Measurements from ENCODE around the gene SMIM45.
A peak's percentile ranks its signal among the peaks of the same experiment; 100 is the strongest.

Gene SMIM45

GRCh38 chr22:41917903-41918791 is 33.8 kb upstream of the SMIM45 start:
- Histone ChIP-seq H3K36me3 (ENCODE audit: control insufficient read depth in 2 of 2, insufficient read depth in 1 of 2, low read length in 2 of 2) (no peaks in the 10 kb centered on the region), H3K4me3 (ENCODE audit: low read depth, low read length) (no peak overlapping the region), H3K9me3 (ENCODE audit: control insufficient read depth, insufficient read depth, low read depth, low read length) (no peaks in the 10 kb centered on the region), H3K4me1 (ENCODE audit: control insufficient read depth, insufficient read depth, low read length) (peaks cover 6% of the 10 kb centered on the region), H3K27ac (ENCODE audit: extremely low read depth, low read depth, low read length) (no peak overlapping the region)
- ChIA-PET POLR2A (interaction anchor here (0.8 to 3.7 kb wide), 2 partner anchors 10 to 28 kb away, joined by 3 to 13 read pairs; partner anchors contain the start of gene CENPM), CTCF (interaction anchor here (0.7 to 2.0 kb wide), 4 partner anchors 23 to 251 kb away, joined by 3 to 10 read pairs (median 4); no protein-coding TSS in a partner anchor)
- TF ChIP-seq ZBTB20 (tag by site-specific recombination; IDR thresholded peaks at IDR 0.05) (peak; percentile 98), REPIN1 (tag by site-specific recombination; IDR thresholded peaks at IDR 0.05; ENCODE audit: low read depth) (no peak), ZNF677 (tag by site-specific recombination; IDR thresholded peaks at IDR 0.05) (no peak), ZNF792 (tag by site-specific recombination; IDR thresholded peaks at IDR 0.05) (no peak), PRDM10 (tag by site-specific recombination; IDR thresholded peaks at IDR 0.05) (0 out of 2 replicates have a peak, but pooled peaks have one; percentile 13), ZNF37A (tag by site-specific recombination; IDR thresholded peaks at IDR 0.05) (no peak), ZBTB10 (tag by site-specific recombination; IDR thresholded peaks at IDR 0.05) (no peak), ZFP37 (tag by site-specific recombination; IDR thresholded peaks at IDR 0.05) (no peak), GLIS2 (tag by site-specific recombination; IDR thresholded peaks at IDR 0.05) (0 out of 2 replicates have a peak, but pooled peaks have one; percentile 35), ZIC2 (tag by site-specific recombination; IDR thresholded peaks at IDR 0.05) (0 out of 2 replicates have a peak, but pooled peaks have one; percentile 6), ZNF624 (tag by site-specific recombination; IDR thresholded peaks at IDR 0.05) (no peak), ZNF610 (tag by site-specific recombination; IDR thresholded peaks at IDR 0.05; ENCODE audit: borderline replicate concordance) (no peak), ZNF510 (tag by site-specific recombination; IDR thresholded peaks at IDR 0.05; ENCODE audit: insufficient replicate concordance) (no peak), PRDM4 (tag by site-specific recombination; IDR thresholded peaks at IDR 0.05) (no peak), ZNF473 (tag by site-specific recombination; IDR thresholded peaks at IDR 0.05) (no peak), PATZ1 (tag by site-specific recombination; IDR thresholded peaks at IDR 0.05) (0 out of 2 replicates have a peak, but pooled peaks have one; percentile 28), ZNF658 (tag by site-specific recombination; IDR thresholded peaks at IDR 0.05) (no peak), ZSCAN30 (tag by site-specific recombination; IDR thresholded peaks at IDR 0.05) (peak; percentile 57; the same call in 1 of the 2 replicates), GLIS1 (tag by site-specific recombination; IDR thresholded peaks at IDR 0.05) (no peak), ZBTB17 (tag by site-specific recombination; IDR thresholded peaks at IDR 0.05) (peak; percentile 51), ZNF324 (tag by site-specific recombination; IDR thresholded peaks at IDR 0.05) (no peak), ZNF660 (tag by site-specific recombination; IDR thresholded peaks at IDR 0.05) (peak; percentile 68; the same call in 1 of the 2 replicates), ZNF335 (tag by site-specific recombination; conservative IDR thresholded peaks at IDR 0.05) (no peak), ZSCAN5A (tag by site-specific recombination; IDR thresholded peaks at IDR 0.05) (no peak), ZNF600 (tag by site-specific recombination; IDR thresholded peaks at IDR 0.05) (peak; percentile 96)
